Activated T-cell treated with anti-CD3 and anti-CD28 coated beads, Interleukin-2, amount 50 U/mL, for 1 hour (primary cell): ENCODE results near the gene COPRS.

Source experiments
- DNase-seq: peaks from one replicate; pipeline ENCODE4 v3.0.0-alpha.2; 2020

COPRS gene

GRCh38 chr17:31806921-31807320 is 52.1 kb downstream of the COPRS start:
- no peak for DNase-seq

- no peak for DNase-seq
Observed at GRCh38 chr17:31803494-31804213, 55.4 kb downstream of the COPRS start.

- no peak for DNase-seq
Observed at GRCh38 chr17:31802502-31802901, 56.5 kb downstream of the COPRS start.
